MM.1S (cell line): ENCODE measurements around the gene GPATCH4.

Experiments
- EZH2 ChIP-seq: fragments of 300-600 bp; sonication (generic); optimal IDR thresholded peaks from 2 replicates; pipeline ENCODE3; 2017; ENCODE audit warnings: low read depth, mild to moderate bottlenecking, antibody characterized with exemption, low read length, mixed read lengths
- EZH2phosphoT487 ChIP-seq: fragments of 300-600 bp; sonication (generic); IDR thresholded peaks from 2 replicates; pipeline ENCODE4 v1.6.1; 2018; ENCODE audit warnings: antibody characterized with exemption, low read length
- TF ChIP-seq, protein P1 (sequence below): fragments of 300-600 bp; sonication (generic); IDR thresholded peaks from 2 replicates; pipeline ENCODE4 v1.5.1; 2016; ENCODE audit warnings: antibody characterized with exemption, low read length, mixed read lengths

DNA sequence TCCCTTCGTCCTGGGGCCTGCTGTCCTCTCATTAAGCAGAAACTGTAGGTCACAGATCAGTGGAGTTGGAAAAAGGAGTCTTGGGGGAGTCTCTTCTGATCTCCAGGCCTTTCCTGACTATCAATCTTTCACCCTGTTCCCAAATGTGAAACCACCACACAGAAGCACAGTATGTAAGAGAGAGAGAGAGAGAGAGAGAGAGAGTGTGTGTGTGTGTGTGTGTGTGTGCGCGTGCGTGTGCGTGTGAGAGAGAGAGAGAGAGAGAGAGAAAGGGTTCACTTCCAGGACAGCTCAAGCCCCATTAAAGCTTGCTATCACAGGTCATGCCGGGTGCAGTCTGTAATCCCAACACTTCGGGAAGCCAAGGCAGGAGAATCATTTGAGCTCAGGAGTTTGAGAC is 23.2 kb downstream of the GPATCH4 start:
- TF ChIP-seq, protein P1, sequence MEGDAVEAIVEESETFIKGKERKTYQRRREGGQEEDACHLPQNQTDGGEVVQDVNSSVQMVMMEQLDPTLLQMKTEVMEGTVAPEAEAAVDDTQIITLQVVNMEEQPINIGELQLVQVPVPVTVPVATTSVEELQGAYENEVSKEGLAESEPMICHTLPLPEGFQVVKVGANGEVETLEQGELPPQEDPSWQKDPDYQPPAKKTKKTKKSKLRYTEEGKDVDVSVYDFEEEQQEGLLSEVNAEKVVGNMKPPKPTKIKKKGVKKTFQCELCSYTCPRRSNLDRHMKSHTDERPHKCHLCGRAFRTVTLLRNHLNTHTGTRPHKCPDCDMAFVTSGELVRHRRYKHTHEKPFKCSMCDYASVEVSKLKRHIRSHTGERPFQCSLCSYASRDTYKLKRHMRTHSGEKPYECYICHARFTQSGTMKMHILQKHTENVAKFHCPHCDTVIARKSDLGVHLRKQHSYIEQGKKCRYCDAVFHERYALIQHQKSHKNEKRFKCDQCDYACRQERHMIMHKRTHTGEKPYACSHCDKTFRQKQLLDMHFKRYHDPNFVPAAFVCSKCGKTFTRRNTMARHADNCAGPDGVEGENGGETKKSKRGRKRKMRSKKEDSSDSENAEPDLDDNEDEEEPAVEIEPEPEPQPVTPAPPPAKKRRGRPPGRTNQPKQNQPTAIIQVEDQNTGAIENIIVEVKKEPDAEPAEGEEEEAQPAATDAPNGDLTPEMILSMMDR: no peak
- TF ChIP-seq EZH2phosphoT487 (no peak), EZH2 (no peak)
